T-cell (primary cell): ENCODE measurements around the gene PPP1R14D. TPM values are rescaled to one million over a fixed set of nuclear protein-coding genes. Genes with fewer than 3 reads are reported as not detected.

Experiments used
- ATAC-seq, 4 experiments: fragments of 200-7000 bp in 3 of 4; fragments of 150-1000 bp in 1 of 4; cut with Tn5 transposase; replicated peaks in 1 of 4; 1 replicate in 3 of 4; 2 replicates in 1 of 4; pipeline ENCODE4 v1.10.0; 2021; ENCODE audit warnings: moderate library complexity in 3 of 4, mild to moderate bottlenecking in 2 of 4, moderate number of reproducible peaks in 1 of 4
- CTCF ChIA-PET, 2 donors: fragments of 300-600 bp; sonication (Branson Sonifier 250); formaldehyde crosslinking; loops; one replicate each; lab custom pipeline; 2022; ENCODE audit warnings: antibody characterized with exemption in 2 of 2; lab: Charles Lee
- POLR2A ChIA-PET, 2 donors: fragments of 300-600 bp; sonication (Branson Sonifier 250); formaldehyde crosslinking; loops; one replicate each; lab custom pipeline; 2022; ENCODE audit warnings: antibody characterized with exemption in 2 of 2; lab: Charles Lee
- DNase-seq, 35 experiments: peaks; one replicate each; pipeline versions ENCODE4 v3.0.0 to v3.0.0-alpha.2; 2013 to 2023
- H3K27ac ChIP-seq: one replicate; pipeline ENCODE4 v1.5.1; 2013; ENCODE audit warnings: low read length
- H3K27me3 ChIP-seq, 2 experiments: replicated peaks in 1 of 2; 1 replicate in 1 of 2; 2 replicates in 1 of 2; pipeline versions ENCODE4 v1.6.1 to v1.7.0; 2013; ENCODE audit warnings: low read length in 1 of 2, mixed read lengths in 1 of 2; ENCODE audit not compliant: control insufficient read depth in 2 of 2, insufficient read depth in 2 of 2; ENCODE audit errors: extremely low read depth in 1 of 2
- H3K36me3 ChIP-seq, 2 donors: 1 replicate in 1 of 2; 2 replicates in 1 of 2; pipeline versions ENCODE4 v1.6.1 to v1.7.0; 2013; ENCODE audit warnings: low read length in 1 of 2; ENCODE audit not compliant: control insufficient read depth in 2 of 2, insufficient read depth in 1 of 2; ENCODE audit errors: extremely low read depth in 1 of 2
- H3K4me1 ChIP-seq, 2 experiments: 1 replicate in 1 of 2; 2 replicates in 1 of 2; pipeline versions ENCODE4 v1.6.1 to v1.7.0; 2013; ENCODE audit warnings: low read length in 2 of 2, mixed read lengths in 1 of 2; ENCODE audit not compliant: insufficient read depth in 2 of 2, control insufficient read depth in 1 of 2; ENCODE audit errors: extremely low read depth in 1 of 2
- H3K4me3 ChIP-seq, 2 donors: 1 replicate in 1 of 2; 2 replicates in 1 of 2; pipeline versions ENCODE4 v1.5.1 to v1.7.0; 2013; ENCODE audit warnings: mild to moderate bottlenecking in 2 of 2, low read length in 1 of 2, moderate library complexity in 1 of 2; ENCODE audit not compliant: control insufficient read depth in 1 of 2; ENCODE audit errors: extremely low read depth in 1 of 2
- H3K9me3 ChIP-seq: 2 replicates; pipeline ENCODE4 v1.7.0; 2013
- H3K27ac Mint-ChIP-seq, 2 donors: one replicate each; pipeline ENCODE4 v1.8.0; 2020 to 2021; ENCODE audit warnings: mild to moderate bottlenecking in 2 of 2, mixed read lengths in 2 of 2
- H3K27me3 Mint-ChIP-seq, 2 donors: one replicate each; pipeline ENCODE4 v1.8.0; 2021 to 2022; ENCODE audit warnings: mixed read lengths in 2 of 2
- H3K36me3 Mint-ChIP-seq: one replicate; pipeline ENCODE4 v1.8.0; 2021; ENCODE audit warnings: mixed read lengths
- H3K4me1 Mint-ChIP-seq, 3 donors: one replicate each; pipeline ENCODE4 v1.8.0; 2020 to 2022; ENCODE audit warnings: mixed read lengths in 3 of 3, mild to moderate bottlenecking in 1 of 3
- H3K4me3 Mint-ChIP-seq, 3 donors: one replicate each; pipeline ENCODE4 v1.8.0; 2020 to 2022; ENCODE audit warnings: mild to moderate bottlenecking in 3 of 3, mixed read lengths in 3 of 3, moderate library complexity in 3 of 3
- H3K9me3 Mint-ChIP-seq, 3 donors: one replicate each; pipeline ENCODE4 v1.8.0; 2020 to 2022; ENCODE audit warnings: mixed read lengths in 3 of 3
- WGBS: methylation state at CpG from one replicate; pipeline ENCODE4 v1.1.5; 2013; ENCODE audit warnings: missing lambda C conversion rate; ENCODE audit not compliant: insufficient coverage; 5-methylcytosine and 5-hydroxymethylcytosine counted together
- total RNA-seq, 35 experiments: library from RNA in 6 of 35; stranded (reverse) in 6 of 35; fragments of 120-200 nt in 1 of 35; gene quantifications; one replicate each; pipeline versions ENCODE4 v1.2.1 to v1.2.4 and lab custom pipeline; 2013 to 2026

Gene PPP1R14D
- total RNA-seq, 5 donors from 2014 or later (not counting 1 experiment from before 2014, with no cell fraction given), result not detected

DNA sequence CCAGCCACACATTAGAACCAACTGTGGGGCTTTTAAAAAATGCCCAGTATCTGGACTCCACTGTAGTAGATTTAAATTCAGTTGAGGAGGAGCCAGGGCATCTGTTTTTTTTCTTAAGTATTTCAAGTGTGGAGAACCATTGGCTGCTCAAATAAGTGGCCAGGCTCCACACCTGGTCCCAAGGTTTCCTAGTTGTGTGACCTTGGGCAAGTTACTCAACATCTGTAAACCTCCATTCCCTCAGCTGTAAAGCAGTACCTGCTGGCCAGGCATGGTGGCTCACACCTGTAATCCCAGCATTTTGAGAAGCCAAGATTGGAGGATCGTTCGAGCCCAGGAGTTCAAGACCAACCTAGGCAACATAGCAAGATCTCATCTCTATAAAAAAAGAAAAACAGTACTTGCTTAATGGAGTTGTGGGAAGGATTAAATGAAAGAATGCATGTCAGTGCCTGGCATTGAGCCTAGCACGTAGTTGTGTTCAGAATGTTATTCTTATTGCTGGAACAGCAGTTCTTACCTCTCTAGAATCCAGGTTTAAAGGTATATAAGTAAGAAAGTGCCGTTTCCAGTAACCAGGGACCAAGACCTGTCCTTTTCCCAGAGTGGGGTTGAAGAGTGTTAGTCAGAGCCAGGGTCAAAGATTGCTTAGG lies 2.0 kb downstream of the PPP1R14D start:
- H3K4me1 Mint-ChIP-seq, result no peaks in the 10 kb centered on the region
- no peak overlapping the region for H3K4me3 ChIP-seq
- H3K36me3 Mint-ChIP-seq, result no peaks in the 10 kb centered on the region
- H3K9me3 ChIP-seq, result no peaks in the 10 kb centered on the region
- ChIA-PET POLR2A (no interaction called here), CTCF (no interaction called here)
- ATAC-seq (no peak), DNase-seq (no peak)
- H3K36me3 ChIP-seq, result no peaks in the 10 kb centered on the region
- no peaks in the 10 kb centered on the region for H3K4me1 ChIP-seq
- no peaks in the 10 kb centered on the region for H3K9me3 Mint-ChIP-seq
- H3K27ac Mint-ChIP-seq, result no peak overlapping the region
- 80% methylated on average over 1 of the region's 4 CpGs for WGBS
- no peak overlapping the region for H3K27ac ChIP-seq
- H3K27me3 Mint-ChIP-seq, result no peaks in the 10 kb centered on the region
- peaks cover 0 to 10% of the 10 kb centered on the region in 2 experiments for H3K27me3 ChIP-seq
- H3K4me3 Mint-ChIP-seq, result no peak overlapping the region

DNA sequence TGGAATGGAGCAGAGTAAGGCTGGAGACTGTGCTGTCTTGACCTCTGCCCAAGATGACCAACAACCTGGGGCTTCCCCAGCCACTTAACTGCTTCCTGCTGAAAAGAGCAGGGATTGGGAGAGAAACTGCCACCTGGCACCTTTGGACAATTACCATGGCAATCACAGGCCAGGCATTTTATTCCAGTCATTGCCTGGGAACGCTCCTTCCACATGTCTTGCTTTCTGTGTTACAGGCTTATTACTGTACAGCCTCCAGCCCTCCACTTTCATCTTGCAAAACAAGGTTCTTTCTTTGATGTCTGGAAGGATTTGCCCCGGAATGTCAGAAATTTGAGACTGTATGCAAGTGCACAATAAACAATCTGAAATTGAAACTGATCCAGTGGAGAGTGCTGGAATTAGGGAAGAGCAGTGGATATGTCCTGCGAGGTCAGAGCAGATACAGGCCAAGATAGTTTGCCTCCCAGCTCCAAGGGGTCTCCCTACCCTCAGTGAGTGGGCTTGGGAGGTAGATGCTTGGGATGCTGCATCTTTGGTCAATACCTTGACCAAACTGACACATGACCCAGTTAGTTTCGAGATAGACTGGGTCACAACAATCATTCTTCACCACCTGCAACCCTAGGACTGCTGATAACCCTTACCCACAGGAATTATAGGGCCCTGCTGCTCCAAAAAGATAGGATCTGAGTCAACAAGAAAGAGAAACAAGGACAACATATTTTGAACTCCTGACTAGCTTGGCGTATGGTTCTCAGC lies 2.7 kb downstream of the PPP1R14D start:
- no peak overlapping the region for H3K27ac ChIP-seq
- Mint-ChIP-seq H3K36me3 (no peaks in the 10 kb centered on the region), H3K27ac (no peak overlapping the region), H3K4me3 (no peak overlapping the region), H3K4me1 (no peaks in the 10 kb centered on the region), H3K27me3 (peaks cover 0 to 2% of the 10 kb centered on the region in 2 donors), H3K9me3 (no peaks in the 10 kb centered on the region)
- no peaks in the 10 kb centered on the region for H3K4me1 ChIP-seq
- H3K27me3 ChIP-seq, result peaks cover 0 to 10% of the 10 kb centered on the region in 2 experiments
- DNase-seq (no peak), ATAC-seq (no peak)
- CTCF ChIA-PET, result no interaction called here
- WGBS, result 75% methylated on average over 2 of the region's 5 CpGs
- H3K36me3 ChIP-seq, result no peaks in the 10 kb centered on the region
- H3K4me3 ChIP-seq, result no peak overlapping the region
- POLR2A ChIA-PET, result no interaction called here
- no peaks in the 10 kb centered on the region for H3K9me3 ChIP-seq

DNA sequence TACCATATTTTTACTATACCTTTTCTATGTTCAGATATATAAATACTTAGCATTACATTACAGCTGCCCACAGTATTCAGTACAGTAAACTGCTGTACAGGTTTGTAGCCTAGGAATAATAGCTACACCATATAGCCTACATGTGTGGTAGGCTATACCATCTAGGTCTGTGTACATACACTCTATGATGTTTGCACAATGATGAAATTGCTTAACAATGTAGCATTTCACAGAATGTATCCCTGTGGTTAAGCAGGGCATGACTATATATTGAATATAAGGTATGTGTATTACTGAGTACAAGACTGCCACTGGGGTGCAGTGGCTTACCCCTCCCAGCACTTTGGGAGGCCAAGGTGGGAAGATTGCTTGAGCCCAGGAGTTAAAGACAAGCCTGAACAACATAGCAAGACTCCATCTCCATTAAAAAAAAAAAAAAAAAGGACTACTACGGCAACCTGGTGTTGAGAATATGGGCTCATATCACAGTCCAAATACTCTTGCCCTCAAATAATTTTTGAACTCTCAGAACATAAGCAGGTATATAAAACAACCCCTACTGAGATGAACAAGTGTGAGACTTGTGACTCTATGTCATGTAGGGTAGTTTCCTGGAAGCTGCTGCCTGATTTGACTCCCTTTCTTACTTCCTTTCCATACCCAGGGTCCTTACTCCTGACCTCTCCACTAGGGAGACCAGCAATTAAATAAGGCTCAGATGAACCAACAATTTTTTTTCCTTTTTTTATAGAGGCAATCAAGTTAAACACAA lies 4.8 kb downstream of the PPP1R14D start:
- Mint-ChIP-seq H3K4me1 (no peaks in the 10 kb centered on the region), H3K36me3 (no peaks in the 10 kb centered on the region), H3K27me3 (peaks cover 0 to 2% of the 10 kb centered on the region in 2 donors), H3K4me3 (no peak overlapping the region), H3K9me3 (no peaks in the 10 kb centered on the region), H3K27ac (no peak overlapping the region)
- Histone ChIP-seq H3K9me3 (no peaks in the 10 kb centered on the region), H3K27me3 (peaks cover 0 to 11% of the 10 kb centered on the region in 2 experiments), H3K4me1 (no peaks in the 10 kb centered on the region), H3K4me3 (no peak overlapping the region), H3K27ac (no peak overlapping the region), H3K36me3 (no peaks in the 10 kb centered on the region)
- no CpG with 5 or more reads among the region's 1 CpG for WGBS
- ATAC-seq (no peak), DNase-seq (no peak)
- ChIA-PET POLR2A (no interaction called here), CTCF (no interaction called here)

DNA sequence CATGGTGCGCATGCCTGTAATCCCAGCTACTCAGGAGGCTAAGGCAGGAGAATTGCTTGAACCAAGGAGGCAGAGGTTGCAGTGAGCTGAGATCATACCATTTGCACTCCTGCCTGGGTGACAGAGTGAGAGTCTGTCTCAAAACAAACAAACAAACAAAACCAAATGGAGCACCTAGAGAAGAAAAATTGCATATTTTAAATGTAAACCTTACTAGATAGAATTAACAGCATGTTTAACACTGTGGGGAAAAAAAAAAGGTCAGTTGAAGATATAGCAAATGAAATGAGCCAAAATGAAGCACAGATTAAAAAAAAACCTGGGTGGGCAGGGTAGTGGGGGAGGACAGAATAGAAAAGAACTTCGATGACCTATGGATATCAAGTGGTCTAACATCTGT lies 7.3 kb downstream of the PPP1R14D start:
- H3K36me3 Mint-ChIP-seq, result no peaks in the 10 kb centered on the region
- no peaks in the 10 kb centered on the region for H3K36me3 ChIP-seq
- ChIA-PET CTCF (no interaction called here), POLR2A (interaction anchor here in 1 of 2 donors (0.5 kb wide), 1 partner anchor 120 kb away, joined by 7 read pairs; no protein-coding TSS in a partner anchor)
- no peaks in the 10 kb centered on the region for H3K9me3 Mint-ChIP-seq
- no peaks in the 10 kb centered on the region for H3K4me1 ChIP-seq
- peaks cover 0 to 2% of the 10 kb centered on the region in 2 donors for H3K27me3 Mint-ChIP-seq
- no peak for ATAC-seq
- no peaks in the 10 kb centered on the region for H3K4me1 Mint-ChIP-seq
- H3K9me3 ChIP-seq, result no peaks in the 10 kb centered on the region
- peaks cover 0 to 10% of the 10 kb centered on the region in 2 experiments for H3K27me3 ChIP-seq
- 100% methylated on average over 1 of the region's 2 CpGs for WGBS
- no peak overlapping the region for H3K4me3 ChIP-seq
- no peak overlapping the region for H3K27ac ChIP-seq
- H3K27ac Mint-ChIP-seq, result no peak overlapping the region
- H3K4me3 Mint-ChIP-seq, result no peak overlapping the region
- DNase-seq, result no peak

DNA sequence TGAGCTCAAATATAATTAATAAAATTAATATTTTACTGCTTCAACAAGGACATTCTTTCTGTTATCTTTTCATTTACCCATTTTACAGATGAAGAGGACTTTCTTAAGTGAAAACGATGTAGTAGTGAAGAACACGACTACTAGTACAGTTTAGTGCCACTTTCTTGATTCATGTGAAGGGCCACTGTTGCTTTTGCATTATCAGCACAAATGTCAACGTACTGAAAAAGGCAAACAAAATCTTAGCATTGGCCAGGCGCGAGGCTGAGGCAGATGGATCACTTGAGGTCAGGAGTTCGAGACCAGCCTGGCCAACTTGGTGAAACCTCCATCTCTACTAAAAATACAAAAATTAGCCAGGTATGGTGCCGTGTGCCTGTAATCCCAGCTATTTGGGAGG lies 9.5 kb downstream of the PPP1R14D start:
- Histone ChIP-seq H3K27ac (no peak overlapping the region), H3K36me3 (peaks cover 5 to 7% of the 10 kb centered on the region in 2 donors), H3K27me3 (peaks cover 0 to 5% of the 10 kb centered on the region in 2 experiments), H3K4me3 (no peak overlapping the region), H3K4me1 (no peaks in the 10 kb centered on the region), H3K9me3 (no peaks in the 10 kb centered on the region)
- H3K27ac Mint-ChIP-seq, result no peak overlapping the region
- DNase-seq, result no peak
- H3K27me3 Mint-ChIP-seq, result peaks cover 0 to 2% of the 10 kb centered on the region in 2 donors
- ChIA-PET POLR2A (no interaction called here), CTCF (no interaction called here)
- 87% methylated on average over 5 of the region's 7 CpGs for WGBS
- no peak for ATAC-seq
- no peaks in the 10 kb centered on the region for H3K4me1 Mint-ChIP-seq
- peaks cover 11% of the 10 kb centered on the region for H3K36me3 Mint-ChIP-seq
- H3K9me3 Mint-ChIP-seq, result no peaks in the 10 kb centered on the region
- no peak overlapping the region for H3K4me3 Mint-ChIP-seq

DNA sequence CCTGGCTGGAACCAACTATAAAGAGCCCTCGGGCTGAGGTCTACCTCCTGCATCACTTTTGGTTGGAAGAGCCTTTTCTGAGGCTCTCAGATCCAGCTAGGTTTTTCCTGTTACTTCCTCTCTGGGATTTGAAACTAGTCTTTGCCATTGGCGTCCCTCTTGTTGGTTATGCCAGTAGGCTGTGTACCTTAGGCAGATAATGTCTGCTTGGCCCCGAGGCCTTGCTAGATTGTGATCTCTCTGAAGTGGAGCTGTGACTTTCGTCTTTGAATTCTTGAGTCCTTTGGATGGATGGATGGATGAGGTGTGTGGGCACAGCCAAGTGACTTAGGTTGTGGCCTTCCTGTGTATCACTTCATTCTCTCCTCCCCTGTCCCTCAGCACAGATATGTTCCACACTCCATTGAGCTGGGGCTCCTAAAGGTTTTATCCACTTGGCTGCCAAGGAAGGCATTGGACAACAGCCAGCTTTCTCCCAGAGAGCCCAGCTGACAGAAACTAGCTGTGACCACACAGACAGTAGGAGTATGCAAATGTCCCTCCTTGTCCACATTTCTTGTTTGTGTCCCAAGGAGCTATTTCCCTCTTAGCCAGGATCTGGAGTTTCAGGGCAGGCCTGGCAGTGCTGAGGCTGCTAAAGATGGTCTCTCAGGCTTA lies 13.3 kb downstream of the PPP1R14D start:
- CTCF ChIA-PET, result interaction anchor here in 1 of 2 donors (0.6 kb wide), 1 partner anchor 79 kb away, joined by 8 read pairs; no protein-coding TSS in a partner anchor
- Mint-ChIP-seq H3K27me3 (no peaks in the 10 kb centered on the region), H3K9me3 (no peaks in the 10 kb centered on the region), H3K4me1 (no peaks in the 10 kb centered on the region), H3K4me3 (no peak overlapping the region), H3K27ac (no peak overlapping the region), H3K36me3 (peaks cover 30% of the 10 kb centered on the region)
- ATAC-seq (no peak), DNase-seq (no peak)
- 90% methylated on average over 2 of the region's 4 CpGs for whole genome bisulfite sequencing
- no peaks in the 10 kb centered on the region for H3K4me1 ChIP-seq
- H3K36me3 ChIP-seq, result peaks cover 20 to 33% of the 10 kb centered on the region in 2 donors
- POLR2A ChIA-PET, result no interaction called here
- H3K9me3 ChIP-seq, result no peaks in the 10 kb centered on the region
- no peak overlapping the region for H3K27ac ChIP-seq
- no peaks in the 10 kb centered on the region for H3K27me3 ChIP-seq
- H3K4me3 ChIP-seq, result no peak overlapping the region
